Uterus (tissue), 4 donors: Measurements from ENCODE around the gene ZNF648. TPM values are rescaled to one million over a fixed set of nuclear protein-coding genes. Genes with fewer than 3 reads are reported as not detected.

Experiments
- DNase-seq, 2 donors: peaks; one replicate each; pipeline ENCODE4 v3.0.0-alpha.2; 2019 to 2020
- H3K27ac ChIP-seq, 2 donors: fragments of 200-600 bp; sonication (generic); 1 replicate in 1 of 2; 2 replicates in 1 of 2; pipeline ENCODE4 v1.5.1; 2016 to 2018
- H3K27me3 ChIP-seq, 2 donors: fragments of 200-600 bp; sonication (generic); one replicate each; pipeline ENCODE4 v1.5.1; 2018 to 2019; ENCODE audit warnings: control low read depth in 1 of 2
- H3K36me3 ChIP-seq, 2 donors: fragments of 200-600 bp; sonication (generic); one replicate each; pipeline ENCODE4 v1.5.1; 2019; ENCODE audit warnings: control low read depth in 1 of 2
- H3K4me1 ChIP-seq, 2 donors: fragments of 200-600 bp; sonication (generic); one replicate each; pipeline ENCODE4 v1.5.1; 2018 to 2019; ENCODE audit warnings: control low read depth in 1 of 2
- H3K4me3 ChIP-seq, 2 donors: fragments of 200-600 bp; sonication (generic); 1 replicate in 1 of 2; 2 replicates in 1 of 2; pipeline ENCODE4 v1.5.1; 2018 to 2019; ENCODE audit warnings: mild to moderate bottlenecking in 1 of 2
- H3K9me3 ChIP-seq, 2 donors: fragments of 200-600 bp; sonication (generic); one replicate each; pipeline ENCODE4 v1.5.1; 2019; ENCODE audit warnings: control low read depth in 1 of 2
- CTCF ChIP-seq, 4 experiments: fragments of 200-600 bp in 2 of 4; fragments of 450-650 bp in 2 of 4; sonication (generic) in 2 of 4; IDR thresholded peaks; one replicate each; pipeline ENCODE4 v1.5.1; 2016 to 2019; ENCODE audit warnings: antibody characterized with exemption in 4 of 4, mild to moderate bottlenecking in 2 of 4, moderate library complexity in 1 of 4
- POLR2A ChIP-seq, 2 donors: fragments of 450-650 bp; IDR thresholded peaks; one replicate each; pipeline ENCODE4 v1.6.1; 2016; ENCODE audit warnings: antibody characterized with exemption in 2 of 2, mild to moderate bottlenecking in 1 of 2, moderate library complexity in 1 of 2
- intact Hi-C: fragments of 100-400 bp; cut with DNase I; formaldehyde crosslinking; loops from one replicate; pipeline ENCODE4 v1.15.1; 2023; ENCODE audit warnings: low total_unique reads
- total RNA-seq, 4 donors: library from RNA; depleted of rRNA in 3 of 4; stranded (reverse); fragments of >200 nt in 3 of 4; gene quantifications; one replicate each; pipeline versions ENCODE4 v1.1.0 to v1.2.4, GENCODE V29; 2014 to 2023
- donor health status: DM: yes; HTN: yes; CAD: no.

The ZNF648 gene
- total RNA-seq, 4 donors from 2014 or later: 0.27 to 1.8 (median 1.7) TPM; not detected in 1

- no peak overlapping the region for H3K27ac ChIP-seq
- H3K4me3 ChIP-seq: no peak overlapping the region
- H3K4me1 ChIP-seq: no peaks in the 10 kb centered on the region
- intact Hi-C loops: loop anchor here (10.0 kb wide), 2 partner anchors 54 to 704 kb away; partner anchors contain the start of gene NPL
- H3K9me3 ChIP-seq: no peaks in the 10 kb centered on the region
- H3K27me3 ChIP-seq: no peaks in the 10 kb centered on the region
- DNase-seq: no peak
- TF ChIP-seq POLR2A (IDR thresholded peaks at IDR 0.05): no peak
- TF ChIP-seq CTCF (IDR thresholded peaks at IDR 0.05): peak; percentile 38 to 53 (median 49)
- no peaks in the 10 kb centered on the region for H3K36me3 ChIP-seq
Measured at GRCh38 chr1:182080955-182081582, 19.6 kb upstream of the ZNF648 start.

GRCh38 chr1:182080040-182080439 is 18.5 kb upstream of the ZNF648 start:
- H3K4me3 ChIP-seq: no peak overlapping the region
- intact Hi-C loops: loop anchor here (10.0 kb wide), 2 partner anchors 55 to 705 kb away; partner anchors contain the start of gene NPL

GRCh38 chr1:182071924-182072323 is 10.4 kb upstream of the ZNF648 start:
- H3K36me3 ChIP-seq: no peaks in the 10 kb centered on the region
- no peaks in the 10 kb centered on the region for H3K4me1 ChIP-seq
- no peaks in the 10 kb centered on the region for H3K27me3 ChIP-seq
- no peaks in the 10 kb centered on the region for H3K9me3 ChIP-seq
- DNase-seq: no peak
- intact Hi-C loops: no loop called here
- no peak overlapping the region for H3K27ac ChIP-seq
- no peak overlapping the region for H3K4me3 ChIP-seq
- TF ChIP-seq CTCF (IDR thresholded peaks at IDR 0.05) (no peak), POLR2A (IDR thresholded peaks at IDR 0.05) (no peak)

More at GRCh38 chr1:182080040-182080439, 18.5 kb upstream of the ZNF648 start:
- Histone ChIP-seq H3K9me3 (no peaks in the 10 kb centered on the region), H3K27ac (no peak overlapping the region), H3K4me1 (no peaks in the 10 kb centered on the region), H3K36me3 (no peaks in the 10 kb centered on the region), H3K27me3 (no peaks in the 10 kb centered on the region)
- DNase-seq: no peak
- no peak for TF ChIP-seq CTCF (IDR thresholded peaks at IDR 0.05)
- TF ChIP-seq POLR2A (IDR thresholded peaks at IDR 0.05): no peak

- intact Hi-C loops: no loop called here
- H3K27ac ChIP-seq: no peak overlapping the region
- TF ChIP-seq CTCF (IDR thresholded peaks at IDR 0.05) (peak; percentile 23 to 57 (median 38)), POLR2A (IDR thresholded peaks at IDR 0.05) (no peak)
- H3K27me3 ChIP-seq: no peaks in the 10 kb centered on the region
- H3K4me1 ChIP-seq: no peaks in the 10 kb centered on the region
- no peaks in the 10 kb centered on the region for H3K9me3 ChIP-seq
- H3K4me3 ChIP-seq: no peak overlapping the region
- peak in 1 of 2 donors; percentile 64 for DNase-seq
- H3K36me3 ChIP-seq: no peaks in the 10 kb centered on the region
Measured at GRCh38 chr1:182069028-182069466, 7.5 kb upstream of the ZNF648 start.

- intact Hi-C loops: no loop called here
- no peak overlapping the region for H3K27ac ChIP-seq
- DNase-seq: no peak
Measured at GRCh38 chr1:182066934-182067333, 5.4 kb upstream of the ZNF648 start.

More at GRCh38 chr1:182066934-182067333, 5.4 kb upstream of the ZNF648 start:
- TF ChIP-seq POLR2A (IDR thresholded peaks at IDR 0.05) (no peak), CTCF (IDR thresholded peaks at IDR 0.05) (no peak)
- H3K27me3 ChIP-seq: no peaks in the 10 kb centered on the region
- H3K4me3 ChIP-seq: no peak overlapping the region
- no peaks in the 10 kb centered on the region for H3K9me3 ChIP-seq
- H3K4me1 ChIP-seq: no peaks in the 10 kb centered on the region
- H3K36me3 ChIP-seq: no peaks in the 10 kb centered on the region
